Astrocyte (in vitro differentiated cells and primary cell): ENCODE data around the gene FBN2.

Experiments used
- EZH2 ChIP-seq: IDR thresholded peaks from 2 replicates; pipeline ENCODE4 v1.6.1; 2012; ENCODE audit warnings: mild to moderate bottlenecking, low read length, inconsistent platforms; ENCODE audit not compliant: insufficient read depth
- TF ChIP-seq, protein P1 (sequence below): IDR thresholded peaks from 2 replicates; pipeline ENCODE4 v1.5.1; 2011; ENCODE audit warnings: low read depth, mild to moderate bottlenecking, inconsistent platforms, low read length, moderate library complexity; ENCODE audit not compliant: insufficient read depth

DNA sequence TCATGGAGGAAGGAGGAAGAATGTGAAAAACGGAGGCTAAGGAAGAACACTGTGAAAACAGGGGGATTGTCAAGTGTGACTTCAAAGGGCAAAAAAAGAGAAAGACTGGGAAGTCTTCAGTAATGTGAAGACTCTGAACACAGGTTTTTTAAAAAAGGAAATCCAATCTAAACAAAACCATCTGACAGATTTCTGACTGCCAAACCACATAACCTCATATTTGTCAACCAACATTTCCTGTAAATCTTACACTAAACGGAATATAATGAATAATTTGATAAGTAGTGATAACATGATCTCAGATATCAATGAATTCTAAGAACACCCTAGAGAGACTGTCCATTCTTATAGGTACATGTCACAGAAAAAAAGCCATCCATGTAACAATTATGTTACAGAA lies 124.7 kb downstream of the FBN2 start:
- TF ChIP-seq, protein P1, sequence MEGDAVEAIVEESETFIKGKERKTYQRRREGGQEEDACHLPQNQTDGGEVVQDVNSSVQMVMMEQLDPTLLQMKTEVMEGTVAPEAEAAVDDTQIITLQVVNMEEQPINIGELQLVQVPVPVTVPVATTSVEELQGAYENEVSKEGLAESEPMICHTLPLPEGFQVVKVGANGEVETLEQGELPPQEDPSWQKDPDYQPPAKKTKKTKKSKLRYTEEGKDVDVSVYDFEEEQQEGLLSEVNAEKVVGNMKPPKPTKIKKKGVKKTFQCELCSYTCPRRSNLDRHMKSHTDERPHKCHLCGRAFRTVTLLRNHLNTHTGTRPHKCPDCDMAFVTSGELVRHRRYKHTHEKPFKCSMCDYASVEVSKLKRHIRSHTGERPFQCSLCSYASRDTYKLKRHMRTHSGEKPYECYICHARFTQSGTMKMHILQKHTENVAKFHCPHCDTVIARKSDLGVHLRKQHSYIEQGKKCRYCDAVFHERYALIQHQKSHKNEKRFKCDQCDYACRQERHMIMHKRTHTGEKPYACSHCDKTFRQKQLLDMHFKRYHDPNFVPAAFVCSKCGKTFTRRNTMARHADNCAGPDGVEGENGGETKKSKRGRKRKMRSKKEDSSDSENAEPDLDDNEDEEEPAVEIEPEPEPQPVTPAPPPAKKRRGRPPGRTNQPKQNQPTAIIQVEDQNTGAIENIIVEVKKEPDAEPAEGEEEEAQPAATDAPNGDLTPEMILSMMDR: no peak
- TF ChIP-seq EZH2: no peak
